ENCODE results near the gene NTM. TPM values are rescaled to one million over a fixed set of nuclear protein-coding genes. Genes with fewer than 3 reads are reported as not detected.

Gene NTM
- total RNA-seq, 1 donor from 2014 or later, result 3.4 TPM

DNA sequence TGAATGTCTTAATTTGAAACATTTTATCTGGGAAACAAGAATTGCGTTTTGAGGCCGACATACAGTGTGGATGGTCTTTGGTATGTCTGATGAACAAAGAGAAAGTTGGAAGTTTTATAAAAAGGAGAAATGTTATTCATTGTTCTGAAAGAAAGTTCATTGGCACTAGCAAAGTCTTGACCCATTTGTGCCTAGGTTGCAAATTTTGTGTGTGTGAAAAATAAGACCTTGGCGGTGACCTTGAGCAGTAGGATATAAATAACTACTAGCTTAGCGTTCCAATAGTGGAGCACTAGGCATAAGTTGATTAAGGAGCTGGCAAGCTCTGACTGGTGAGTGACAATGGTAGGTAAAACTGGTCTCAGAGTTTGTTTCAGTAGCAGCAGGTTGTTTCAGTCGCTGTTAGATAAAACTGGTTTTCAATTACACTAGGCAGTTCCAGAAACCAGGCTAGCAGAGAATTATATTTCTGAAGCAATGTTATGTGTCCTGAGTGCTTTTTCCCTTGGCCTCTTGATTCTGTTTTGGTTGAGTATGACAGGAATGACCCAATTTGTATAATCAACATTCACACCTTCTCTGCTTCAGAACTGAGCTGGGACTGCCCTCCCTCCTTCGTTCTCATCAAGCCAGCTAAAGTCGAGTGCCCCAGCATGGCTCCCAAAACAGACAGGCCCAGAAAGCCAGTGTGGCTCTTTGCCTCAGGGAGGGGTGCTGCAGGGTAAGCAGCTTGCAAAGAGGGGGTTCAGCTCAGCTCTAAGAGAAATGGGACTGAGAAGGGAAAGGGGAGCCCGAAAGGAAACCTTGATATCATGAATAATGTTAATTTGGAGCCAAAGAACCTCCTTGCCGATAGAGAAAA, 85.7 kb downstream of the NTM start:
- intact Hi-C loops (cut with DNase I), result no loop called here
- no peak for DNase-seq (ENCODE audit: low spot score)

DNA sequence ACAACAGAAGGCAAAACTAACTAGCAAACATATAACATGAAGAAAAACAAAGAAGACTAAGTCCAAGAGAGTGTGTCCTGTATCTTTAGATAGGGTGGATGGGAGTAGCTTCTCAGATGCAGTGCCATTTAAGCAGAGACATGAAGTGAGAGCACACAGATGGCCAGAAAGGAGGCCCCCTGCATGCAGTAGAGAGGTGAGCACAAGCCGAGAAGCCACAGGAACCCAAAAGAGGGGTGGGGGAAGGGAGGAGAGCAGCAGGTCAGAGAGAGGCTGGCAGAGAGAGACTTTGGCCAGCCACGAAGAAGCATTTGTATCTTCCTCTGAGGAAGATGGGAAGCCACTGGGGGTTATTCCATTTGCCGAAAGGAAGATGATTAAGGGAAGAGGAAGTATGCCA, 86.7 kb downstream of the NTM start:
- intact Hi-C loops (cut with DNase I), result no loop called here

DNA sequence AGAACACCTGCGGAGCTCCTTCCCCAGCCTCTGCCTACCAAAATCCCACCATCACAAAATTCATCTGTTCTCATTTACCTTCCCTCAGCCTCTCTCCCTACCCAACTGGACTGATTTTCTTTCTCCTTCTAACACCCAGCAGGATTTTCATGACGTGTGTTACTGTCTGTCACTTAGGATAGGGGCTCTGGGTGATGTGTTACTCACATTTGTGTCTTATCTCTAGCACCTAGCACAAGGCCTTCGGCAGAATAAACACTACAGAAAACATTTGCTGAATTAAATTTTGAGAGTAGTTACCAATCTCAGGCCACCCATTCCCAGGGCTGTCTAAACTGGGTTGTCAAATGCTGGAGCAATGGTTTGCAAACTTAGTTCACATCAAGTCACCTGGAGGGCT, 88.0 kb downstream of the NTM start:
- intact Hi-C loops (cut with DNase I), result no loop called here

More for the DNA sequence above, 86.7 kb downstream of the NTM start:
- DNase-seq (ENCODE audit: low spot score), result no peak

DNA sequence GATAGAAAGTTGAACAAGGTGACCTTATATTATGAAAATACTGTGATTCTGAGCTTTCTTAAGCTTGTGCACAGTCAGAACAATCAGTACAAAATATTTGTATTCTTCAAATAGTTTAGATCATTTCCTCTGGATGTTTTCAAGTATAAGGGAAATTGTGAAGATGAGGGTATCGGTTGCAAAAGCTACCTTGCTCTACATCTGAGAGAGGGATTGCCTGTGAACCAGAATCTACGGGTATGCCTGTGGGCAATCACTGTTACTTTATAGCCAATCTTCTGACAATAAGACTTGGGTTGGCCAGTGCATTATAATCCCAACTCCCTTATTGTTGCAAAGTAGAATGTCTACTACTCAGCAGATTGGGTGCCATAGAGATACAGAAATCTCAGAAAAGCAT, 90.5 kb downstream of the NTM start:
- intact Hi-C loops (cut with DNase I), result no loop called here

More for the DNA sequence above, 88.0 kb downstream of the NTM start:
- no peak for DNase-seq (ENCODE audit: low spot score)

DNA sequence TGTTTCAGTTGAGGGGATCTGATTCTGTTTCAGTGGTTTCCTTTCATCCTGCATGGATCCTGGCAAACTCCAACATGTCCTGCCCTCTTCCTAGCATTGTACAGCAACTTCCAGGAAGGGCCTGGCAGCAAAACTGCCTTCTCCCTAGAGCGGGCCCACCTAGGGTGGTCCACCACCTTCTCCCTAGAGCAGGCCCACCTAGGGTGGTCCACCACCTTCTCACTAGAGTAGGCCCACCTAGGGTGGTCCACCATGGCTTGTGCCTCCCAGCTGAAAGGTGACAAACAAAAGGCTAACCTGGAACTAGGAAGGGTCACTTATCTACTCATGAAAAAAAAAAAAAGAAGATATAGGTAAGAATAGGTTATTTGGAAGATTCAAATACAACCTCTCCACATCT, 92.2 kb downstream of the NTM start:
- DNase-seq (ENCODE audit: low spot score), result no peak
- intact Hi-C loops (cut with DNase I), result no loop called here

More for the DNA sequence above, 90.5 kb downstream of the NTM start:
- DNase-seq (ENCODE audit: low spot score), result no peak

DNA sequence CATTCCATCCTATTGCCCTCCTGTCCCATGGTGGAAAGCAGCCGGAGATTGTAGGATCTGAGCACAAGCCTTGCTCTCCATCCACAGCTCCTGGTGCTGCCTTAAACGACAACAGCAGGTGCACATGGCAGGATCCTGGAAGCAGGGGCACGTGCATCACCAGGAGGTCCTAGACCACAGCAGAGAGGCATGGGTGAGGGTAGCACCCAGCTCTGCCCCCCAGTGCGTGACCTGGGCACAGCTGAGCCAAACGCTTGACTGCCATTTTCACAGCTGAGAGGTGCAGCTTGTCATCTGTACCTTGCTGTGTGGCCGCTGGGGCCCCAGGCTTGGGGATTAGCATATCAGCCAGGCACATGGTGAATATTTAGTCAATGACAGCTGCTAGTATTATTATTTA, 92.7 kb downstream of the NTM start:
- intact Hi-C loops (cut with DNase I), result no loop called here
- no peak for DNase-seq (ENCODE audit: low spot score)

DNA sequence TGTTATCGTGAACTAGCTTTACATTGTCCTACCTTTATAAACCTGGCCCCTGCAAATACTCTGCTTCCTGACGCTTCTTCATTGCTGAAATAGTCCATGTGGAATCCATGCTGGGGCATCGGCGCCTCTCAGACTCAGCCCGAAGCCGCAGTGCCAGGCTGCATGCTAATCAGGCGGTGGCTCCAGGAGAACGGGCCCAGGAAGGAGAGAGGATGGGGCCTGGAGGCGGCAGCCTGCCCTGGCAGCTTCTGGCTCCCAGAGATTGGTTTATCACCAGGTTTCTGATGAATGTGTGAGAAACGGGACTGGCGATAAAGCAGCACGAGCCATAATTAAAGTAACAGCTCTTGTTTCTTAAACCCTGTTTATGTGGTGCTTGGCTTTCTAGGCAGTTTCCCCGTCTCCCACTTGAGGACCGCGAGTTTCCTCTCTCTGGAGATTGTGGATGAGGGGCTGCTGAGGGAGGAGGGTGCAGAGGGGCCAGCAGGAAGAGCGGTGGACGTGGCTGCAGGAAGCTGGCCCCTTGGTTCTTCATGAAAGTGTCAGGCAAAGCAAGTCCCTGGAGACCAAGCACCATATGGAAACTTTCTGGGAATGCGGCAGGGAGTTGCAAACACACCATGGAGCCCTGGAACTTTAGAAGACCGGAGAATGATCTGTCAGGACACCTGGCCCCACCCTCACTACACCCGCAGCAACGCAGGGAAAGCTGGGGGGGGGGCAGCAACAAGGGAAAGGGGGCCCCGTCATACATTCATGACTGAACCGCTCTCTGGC, 93.4 kb downstream of the NTM start:
- DNase-seq (ENCODE audit: low spot score), result no peak
- intact Hi-C loops (cut with DNase I), result no loop called here

DNA sequence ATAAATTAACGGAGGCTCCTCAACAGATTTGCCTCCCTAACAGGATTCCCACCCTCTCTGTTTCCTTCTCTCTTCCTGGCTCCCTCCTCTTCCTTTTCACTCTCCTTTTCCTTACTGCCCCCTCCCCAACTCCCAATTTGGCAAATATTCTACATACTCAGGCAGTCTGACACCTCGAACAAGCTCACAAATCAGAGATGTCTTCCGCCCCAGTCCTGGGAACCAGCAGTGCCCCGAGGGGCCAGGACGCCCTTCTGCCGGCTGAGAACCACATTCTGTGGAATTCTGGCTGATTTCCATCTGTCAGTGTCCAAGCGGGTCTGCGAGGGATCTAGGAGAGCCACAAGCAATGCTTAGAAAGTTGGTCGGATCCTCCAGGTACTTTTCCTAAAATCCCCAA, 94.0 kb downstream of the NTM start:
- intact Hi-C loops (cut with DNase I), result no loop called here

DNA sequence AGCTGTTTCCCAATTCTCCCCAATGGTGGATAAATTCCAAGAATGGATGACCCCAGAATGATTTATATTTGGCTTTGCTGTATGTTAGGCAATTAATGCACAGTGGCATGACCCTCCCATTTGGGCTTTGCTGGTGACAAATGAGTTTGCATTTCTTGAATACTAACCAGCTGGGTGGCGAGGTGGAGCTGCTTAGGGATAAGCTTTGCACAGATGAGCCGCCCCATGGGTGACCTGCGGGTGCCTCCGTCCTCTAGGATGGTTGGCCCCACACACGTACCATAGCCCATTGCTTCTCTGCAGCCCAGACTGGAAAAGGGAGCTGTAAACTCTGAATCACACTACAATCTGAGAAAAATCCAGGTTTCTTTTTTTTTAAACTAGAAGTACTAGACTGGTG, 94.6 kb downstream of the NTM start:
- no peak for DNase-seq (ENCODE audit: low spot score)
- intact Hi-C loops (cut with DNase I), result no loop called here

More for the DNA sequence above, 94.0 kb downstream of the NTM start:
- no peak for DNase-seq (ENCODE audit: low spot score)

DNA sequence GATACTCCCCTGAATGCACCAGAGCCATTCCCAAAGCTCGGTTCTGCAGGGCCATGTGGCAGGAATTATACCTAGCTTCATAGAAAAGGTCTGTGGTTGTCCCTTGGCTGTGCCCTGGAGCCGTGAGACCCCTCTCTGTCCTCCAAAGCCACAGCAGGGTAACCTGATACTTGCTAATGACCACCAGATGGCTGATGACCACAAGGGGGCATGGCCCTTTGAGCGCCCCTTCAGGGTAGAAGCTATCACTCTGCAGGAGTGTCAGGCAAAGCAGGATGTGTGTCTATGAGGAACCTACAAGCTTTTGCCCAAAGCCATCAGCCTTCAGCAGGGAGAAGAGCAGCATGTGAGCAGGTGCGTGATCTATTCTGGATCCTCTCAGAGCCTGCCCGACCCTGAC, 95.3 kb downstream of the NTM start:
- intact Hi-C loops (cut with DNase I), result no loop called here
- DNase-seq (ENCODE audit: low spot score), result no peak

DNA sequence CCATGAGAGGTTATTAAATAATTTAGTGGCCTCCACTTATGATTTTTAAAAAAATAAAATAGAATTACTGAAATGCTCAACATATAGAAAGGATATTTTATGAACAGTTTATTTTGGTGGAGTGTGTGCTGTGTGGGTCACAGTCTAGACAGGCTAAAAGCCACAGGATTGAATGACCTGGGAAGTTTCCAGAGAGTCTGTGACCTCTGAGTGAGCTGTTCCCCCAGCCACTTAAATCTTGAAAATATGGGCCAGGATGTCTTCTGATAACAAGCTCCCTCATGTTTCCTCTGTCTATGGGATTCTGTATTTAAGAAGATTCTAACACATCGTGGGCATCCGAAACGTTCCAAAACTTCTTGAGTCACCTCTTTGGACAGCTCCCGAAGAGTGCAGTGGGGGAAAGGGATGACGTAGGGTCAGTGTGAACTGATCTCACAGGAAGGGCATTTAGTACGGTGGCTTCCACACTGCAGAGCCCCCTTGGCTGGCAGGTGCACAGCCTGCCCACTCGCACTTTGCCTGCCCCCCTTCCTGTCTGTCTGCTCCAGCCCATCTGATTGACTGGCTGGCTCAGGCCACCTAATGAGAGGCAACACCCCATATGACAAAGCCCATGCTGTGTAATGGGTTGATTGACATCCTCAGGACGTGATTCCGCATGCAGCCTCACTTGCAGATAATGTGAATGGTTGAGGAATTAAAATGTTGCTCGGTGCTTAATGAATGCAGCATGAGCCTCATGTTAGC, 97.4 kb downstream of the NTM start:
- no peak for DNase-seq (ENCODE audit: low spot score)
- intact Hi-C loops (cut with DNase I), result no loop called here

DNA sequence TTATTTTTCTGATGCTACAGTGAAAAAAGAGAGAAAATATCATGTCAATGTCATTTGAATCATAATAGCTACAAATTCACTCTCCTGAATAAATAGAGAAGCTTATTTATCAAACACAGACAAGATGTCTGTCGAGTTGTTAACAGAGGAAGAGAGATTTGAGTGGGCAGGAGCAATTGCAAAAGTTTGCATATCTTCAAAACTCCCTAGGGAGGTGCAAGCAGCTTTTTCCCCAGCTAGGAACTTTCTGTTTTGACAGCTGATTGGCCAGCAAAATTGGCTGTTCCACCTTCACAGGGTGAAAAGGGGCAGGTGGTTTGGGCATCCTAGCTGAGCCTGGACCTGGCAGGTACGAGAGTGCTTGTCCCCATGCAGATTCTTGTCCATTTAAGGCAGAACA, 98.2 kb downstream of the NTM start:
- intact Hi-C loops (cut with DNase I), result no loop called here

DNA sequence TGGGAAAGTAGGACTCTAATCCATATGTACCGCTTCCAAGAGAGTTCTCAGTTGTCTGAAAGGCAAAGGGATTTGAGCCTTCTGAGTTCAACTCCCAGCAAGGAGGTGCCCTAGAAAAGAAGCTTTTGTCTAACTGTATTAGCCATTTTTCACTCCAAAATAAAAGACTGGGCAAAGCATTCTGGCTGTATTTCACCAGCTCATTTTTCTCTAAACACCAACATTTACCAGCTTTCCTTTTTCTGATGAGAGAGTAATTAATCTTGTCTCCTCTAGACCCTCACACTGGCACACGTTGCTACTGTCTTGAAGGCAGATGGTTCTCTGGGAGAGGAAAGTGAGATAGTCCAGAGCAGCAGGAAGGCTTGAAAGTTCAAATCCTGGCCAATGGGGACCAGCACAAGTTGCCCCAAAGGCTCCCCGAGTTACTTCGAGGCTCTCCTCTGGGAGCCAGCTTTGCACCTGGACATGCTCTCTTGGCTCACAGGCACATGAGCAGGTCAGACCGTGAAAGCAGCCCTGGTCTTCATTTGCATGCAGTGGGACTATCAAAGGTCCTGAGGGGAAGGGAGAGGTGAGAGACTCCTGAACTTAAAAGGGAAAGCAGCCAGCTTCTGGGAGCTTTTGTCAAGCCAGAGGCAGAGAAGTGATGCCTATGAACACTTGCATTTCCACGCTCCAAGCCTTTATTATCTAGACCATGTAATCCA, 100.0 kb downstream of the NTM start:
- intact Hi-C loops (cut with DNase I), result no loop called here
- DNase-seq (ENCODE audit: low spot score), result no peak

More for the DNA sequence above, 98.2 kb downstream of the NTM start:
- DNase-seq (ENCODE audit: low spot score), result no peak

DNA sequence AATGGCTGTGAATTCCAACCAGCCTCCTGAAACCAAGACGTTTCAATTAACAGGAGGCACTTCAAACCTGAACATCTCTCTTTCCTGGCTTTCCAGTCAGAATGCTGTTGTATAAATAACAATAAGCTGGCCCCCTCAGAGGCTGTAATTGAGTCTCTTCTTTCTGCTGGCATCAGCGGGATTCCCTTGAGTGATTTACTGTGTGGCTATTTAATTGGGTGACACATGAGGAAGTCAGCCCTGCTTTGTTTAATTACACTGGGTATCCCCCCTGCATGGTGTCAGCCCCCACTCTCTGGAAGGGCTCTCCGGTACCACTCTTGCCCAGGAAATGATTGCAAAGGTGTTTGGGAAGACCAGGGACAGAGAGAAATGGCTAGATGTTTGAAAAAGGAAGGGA, 101.6 kb downstream of the NTM start:
- DNase-seq (ENCODE audit: low spot score), result no peak

DNA sequence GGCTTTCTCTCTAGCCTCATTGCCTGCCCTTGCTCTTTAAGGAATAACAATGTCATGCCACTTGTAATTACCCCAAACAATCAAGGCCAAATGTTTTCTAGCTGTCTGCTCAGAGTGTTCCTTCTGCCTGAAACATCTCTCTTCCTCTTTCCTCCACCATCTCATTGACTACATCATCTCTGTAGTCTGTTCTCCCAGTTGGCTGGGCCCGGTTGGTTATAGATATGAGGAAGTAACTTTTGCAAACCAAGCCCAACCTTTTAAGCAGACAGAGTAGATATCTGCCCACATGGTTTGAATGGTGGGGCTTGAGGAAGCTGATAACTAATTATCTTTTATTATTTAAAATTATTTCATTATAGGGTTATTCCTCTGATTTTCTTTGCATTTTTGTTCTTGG, 104.5 kb downstream of the NTM start:
- no peak for DNase-seq (ENCODE audit: low spot score)
- intact Hi-C loops (cut with DNase I), result no loop called here

More for the DNA sequence above, 101.6 kb downstream of the NTM start:
- intact Hi-C loops (cut with DNase I), result no loop called here

DNA sequence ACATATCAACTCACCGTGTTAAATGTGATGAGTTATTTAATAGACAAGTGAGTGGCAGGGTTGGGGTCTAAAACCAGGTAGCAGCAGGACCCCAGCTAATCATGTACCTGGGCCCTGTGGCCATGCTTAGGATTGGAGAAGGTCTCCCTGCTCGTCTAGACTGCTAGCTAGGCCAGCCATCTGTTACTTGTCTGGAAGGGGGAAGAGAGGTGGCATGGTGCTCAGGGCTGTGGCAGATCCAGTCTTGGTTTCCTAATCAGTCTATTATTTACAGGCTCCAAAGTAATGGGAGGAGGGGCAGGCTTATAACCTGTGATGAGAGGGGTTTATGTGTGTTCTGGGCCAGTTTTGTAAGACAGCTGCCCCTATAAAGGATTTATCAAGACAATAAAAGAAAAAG, 105.9 kb downstream of the NTM start:
- DNase-seq (ENCODE audit: low spot score), result no peak
- intact Hi-C loops (cut with DNase I), result no loop called here

DNA sequence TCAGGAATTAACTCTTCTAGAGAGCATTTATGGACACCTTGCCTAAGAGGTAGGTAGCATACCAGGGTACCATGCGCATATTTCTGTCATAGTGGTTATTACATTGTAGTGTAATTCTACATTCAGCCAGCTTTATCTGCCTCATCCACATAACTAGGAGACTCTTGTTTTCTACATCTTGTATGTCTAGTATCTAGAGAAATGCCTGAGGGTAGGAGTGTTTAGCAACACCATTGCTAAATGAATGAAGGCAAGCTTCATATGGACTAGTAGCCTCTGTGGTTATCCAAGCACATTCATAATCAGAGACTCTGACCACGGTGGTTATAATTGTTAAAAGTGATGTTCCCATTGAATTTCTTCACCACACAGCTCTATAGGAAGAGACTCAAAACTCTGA, 107.9 kb downstream of the NTM start:
- no peak for DNase-seq (ENCODE audit: low spot score)
- intact Hi-C loops (cut with DNase I), result no loop called here

DNA sequence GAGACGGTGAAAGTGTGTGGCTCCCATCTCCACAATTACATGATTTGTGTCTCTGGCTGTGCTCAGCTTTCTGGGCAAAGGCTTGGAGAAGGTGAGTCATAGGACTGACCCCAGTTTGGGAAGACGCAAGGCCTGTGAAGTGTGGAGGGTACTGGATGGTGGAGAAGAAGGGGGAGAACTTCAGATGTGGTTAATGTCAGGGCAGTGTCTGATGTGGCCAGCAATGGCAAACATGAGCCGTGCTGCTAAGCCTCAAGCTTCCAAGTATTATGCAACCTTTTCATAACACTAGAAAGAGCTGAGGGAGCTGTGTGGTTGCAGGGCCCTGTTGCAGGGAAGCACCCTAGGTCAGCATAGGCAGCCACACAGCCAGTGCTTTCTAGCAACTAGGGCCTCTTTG, 110.9 kb downstream of the NTM start:
- no peak for DNase-seq (ENCODE audit: low spot score)
- intact Hi-C loops (cut with DNase I), result no loop called here

DNA sequence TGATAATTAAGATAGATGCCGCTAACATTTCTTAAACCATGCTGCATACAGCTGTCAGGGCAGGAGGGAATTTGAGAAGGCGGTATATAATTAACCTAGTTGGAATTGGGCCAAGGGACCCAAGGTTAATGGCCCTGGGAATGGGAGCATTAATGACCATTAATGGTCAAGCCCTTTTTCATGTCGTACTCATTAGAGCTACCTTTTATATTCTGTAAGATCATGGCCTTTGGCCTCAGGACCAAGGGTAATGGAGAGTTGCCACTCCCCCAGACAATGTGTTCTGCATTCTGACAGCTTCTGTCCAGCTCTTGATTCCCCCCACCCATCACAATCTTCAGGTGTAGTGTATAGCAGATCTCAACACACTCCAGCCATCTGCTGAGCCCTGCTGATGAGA, 111.6 kb downstream of the NTM start:
- intact Hi-C loops (cut with DNase I), result no loop called here
- no peak for DNase-seq (ENCODE audit: low spot score)

DNA sequence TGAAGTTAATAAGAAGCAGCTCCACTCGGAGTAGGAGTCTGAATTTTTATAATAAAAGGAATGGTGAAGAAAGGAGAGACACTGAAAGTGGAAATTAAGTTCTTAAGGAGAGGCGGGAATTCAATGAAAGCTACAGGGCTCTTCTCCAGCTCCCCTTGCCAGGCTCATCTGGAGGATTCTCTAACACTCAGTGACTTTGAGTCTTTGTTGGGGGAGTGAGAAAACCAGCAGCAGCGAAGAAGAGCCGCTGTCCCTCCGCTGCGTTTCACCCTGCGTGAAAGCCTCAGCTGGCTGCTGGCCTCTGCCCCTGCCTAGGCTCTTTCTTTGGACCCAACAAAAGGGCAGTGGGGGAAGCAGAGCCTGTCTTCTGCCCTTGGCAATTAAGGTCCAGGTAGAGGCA, 113.0 kb downstream of the NTM start:
- DNase-seq (ENCODE audit: low spot score), result no peak

More for the DNA sequence above, 113.0 kb downstream of the NTM start:
- intact Hi-C loops (cut with DNase I), result no loop called here
